SK-N-SH treated with all-trans-retinoic acid at 6 μM for 48 hours (cell line): ENCODE data around the gene CST3.

ENCODE experiments used
- ARNTL ChIP-seq: fragments of 450-650 bp; formaldehyde crosslinking; IDR thresholded peaks from 2 replicates; pipeline ENCODE4 v1.5.0; 2020; ENCODE audit warnings: low read depth, mild to moderate bottlenecking, moderate library complexity, borderline replicate concordance
- CREB5 ChIP-seq: fragments of 250-450 bp; sonication (Bioruptor Pico); IDR thresholded peaks from 2 replicates; pipeline ENCODE4 v1.5.1; 2020; ENCODE audit warnings: low read depth, mild to moderate bottlenecking, moderate library complexity
- ZNF565 ChIP-seq: fragments of 450-650 bp; formaldehyde crosslinking; conservative IDR thresholded peaks from 2 replicates; pipeline ENCODE4 v1.5.0; 2020; ENCODE audit warnings: low read depth, mild to moderate bottlenecking, moderate library complexity
- ZNF70 ChIP-seq: fragments of 450-650 bp; formaldehyde crosslinking; IDR thresholded peaks from 2 replicates; pipeline ENCODE4 v1.5.0; 2020; ENCODE audit warnings: mild to moderate bottlenecking, moderate library complexity
- TF ChIP-seq, protein P1 (sequence below): fragments of 250-450 bp; sonication (Bioruptor Pico); IDR thresholded peaks from 2 replicates; pipeline ENCODE4 v1.5.0; 2020; ENCODE audit warnings: mild to moderate bottlenecking, moderate library complexity

DNA sequence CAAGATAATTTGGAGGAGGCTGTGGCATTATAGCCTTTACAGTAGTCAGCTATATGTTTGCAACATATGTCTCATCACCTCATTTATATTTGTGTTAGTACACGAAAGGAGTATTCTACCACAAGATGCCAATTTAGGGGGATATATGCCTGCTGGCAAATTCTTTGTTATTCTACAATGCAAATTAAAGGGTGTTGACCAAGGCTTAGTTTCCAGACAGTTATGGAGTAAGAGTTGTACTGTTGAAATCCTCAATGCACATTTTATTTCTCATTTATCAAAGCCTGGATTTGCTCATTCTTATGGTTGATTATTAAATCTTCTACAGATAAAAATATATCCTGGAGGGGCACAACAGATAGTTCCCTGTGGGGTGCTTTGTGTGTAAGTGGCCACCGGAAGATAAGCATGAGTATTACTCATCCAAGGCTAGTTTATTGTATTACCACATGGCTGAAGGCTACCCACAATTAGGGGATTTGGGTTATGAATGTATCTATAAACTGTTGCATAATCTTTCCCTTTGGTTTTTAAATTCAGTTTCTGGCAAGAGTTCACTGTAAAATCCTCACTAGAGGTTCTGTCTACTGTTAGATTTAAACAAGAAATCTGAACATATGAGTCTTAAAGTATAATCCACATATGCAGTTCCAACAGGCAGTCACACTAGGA lies 41.0 kb downstream of the CST3 start:
- TF ChIP-seq, protein P1, sequence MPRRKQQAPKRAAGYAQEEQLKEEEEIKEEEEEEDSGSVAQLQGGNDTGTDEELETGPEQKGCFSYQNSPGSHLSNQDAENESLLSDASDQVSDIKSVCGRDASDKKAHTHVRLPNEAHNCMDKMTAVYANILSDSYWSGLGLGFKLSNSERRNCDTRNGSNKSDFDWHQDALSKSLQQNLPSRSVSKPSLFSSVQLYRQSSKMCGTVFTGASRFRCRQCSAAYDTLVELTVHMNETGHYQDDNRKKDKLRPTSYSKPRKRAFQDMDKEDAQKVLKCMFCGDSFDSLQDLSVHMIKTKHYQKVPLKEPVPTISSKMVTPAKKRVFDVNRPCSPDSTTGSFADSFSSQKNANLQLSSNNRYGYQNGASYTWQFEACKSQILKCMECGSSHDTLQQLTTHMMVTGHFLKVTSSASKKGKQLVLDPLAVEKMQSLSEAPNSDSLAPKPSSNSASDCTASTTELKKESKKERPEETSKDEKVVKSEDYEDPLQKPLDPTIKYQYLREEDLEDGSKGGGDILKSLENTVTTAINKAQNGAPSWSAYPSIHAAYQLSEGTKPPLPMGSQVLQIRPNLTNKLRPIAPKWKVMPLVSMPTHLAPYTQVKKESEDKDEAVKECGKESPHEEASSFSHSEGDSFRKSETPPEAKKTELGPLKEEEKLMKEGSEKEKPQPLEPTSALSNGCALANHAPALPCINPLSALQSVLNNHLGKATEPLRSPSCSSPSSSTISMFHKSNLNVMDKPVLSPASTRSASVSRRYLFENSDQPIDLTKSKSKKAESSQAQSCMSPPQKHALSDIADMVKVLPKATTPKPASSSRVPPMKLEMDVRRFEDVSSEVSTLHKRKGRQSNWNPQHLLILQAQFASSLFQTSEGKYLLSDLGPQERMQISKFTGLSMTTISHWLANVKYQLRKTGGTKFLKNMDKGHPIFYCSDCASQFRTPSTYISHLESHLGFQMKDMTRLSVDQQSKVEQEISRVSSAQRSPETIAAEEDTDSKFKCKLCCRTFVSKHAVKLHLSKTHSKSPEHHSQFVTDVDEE: no peak
- no peak for TF ChIP-seq CREB5
- TF ChIP-seq ZNF565 (CRISPR knock-in tag): no peak
- TF ChIP-seq ARNTL (CRISPR knock-in tag): no peak
- TF ChIP-seq ZNF70 (CRISPR knock-in tag): no peak
